HEK293 (cell line): ENCODE measurements around the gene NCK2.
A peak's percentile ranks its signal among the peaks of the same experiment; 100 is the strongest.

Experiments used
- ZBTB1 ChIP-seq: fragments of 450-650 bp; formaldehyde crosslinking; IDR thresholded peaks from 2 replicates; pipeline ENCODE4 v1.5.1; 2016; ENCODE audit warnings: missing biosample characterization, missing genetic modification characterization
- ZBTB20 ChIP-seq: fragments of 450-650 bp; formaldehyde crosslinking; IDR thresholded peaks from 2 replicates; pipeline ENCODE4 v1.5.1; 2016; ENCODE audit warnings: missing biosample characterization, missing genetic modification characterization
- ZNF112 ChIP-seq: fragments of 450-650 bp; formaldehyde crosslinking; IDR thresholded peaks from 2 replicates; pipeline ENCODE4 v1.5.0; 2017; ENCODE audit warnings: missing biosample characterization, missing genetic modification characterization
- ZNF324 ChIP-seq: fragments of 450-650 bp; formaldehyde crosslinking; IDR thresholded peaks from 2 replicates; pipeline ENCODE4 v1.5.1; 2016; ENCODE audit warnings: missing biosample characterization, missing genetic modification characterization
- TF ChIP-seq, protein P1 (sequence below): fragments of 450-650 bp; formaldehyde crosslinking; IDR thresholded peaks from 2 replicates; pipeline ENCODE4 v1.5.1; 2016; ENCODE audit warnings: missing biosample characterization, missing genetic modification characterization
- TF ChIP-seq, protein P2 (sequence below): fragments of 450-650 bp; formaldehyde crosslinking; IDR thresholded peaks from 2 replicates; pipeline ENCODE4 v1.5.0; 2017; ENCODE audit warnings: missing biosample characterization, missing genetic modification characterization, borderline replicate concordance
- TF ChIP-seq, protein P3 (sequence below): fragments of 450-650 bp; formaldehyde crosslinking; IDR thresholded peaks from 2 replicates; pipeline ENCODE4 v1.5.1; 2017; ENCODE audit warnings: missing biosample characterization, missing genetic modification characterization

DNA sequence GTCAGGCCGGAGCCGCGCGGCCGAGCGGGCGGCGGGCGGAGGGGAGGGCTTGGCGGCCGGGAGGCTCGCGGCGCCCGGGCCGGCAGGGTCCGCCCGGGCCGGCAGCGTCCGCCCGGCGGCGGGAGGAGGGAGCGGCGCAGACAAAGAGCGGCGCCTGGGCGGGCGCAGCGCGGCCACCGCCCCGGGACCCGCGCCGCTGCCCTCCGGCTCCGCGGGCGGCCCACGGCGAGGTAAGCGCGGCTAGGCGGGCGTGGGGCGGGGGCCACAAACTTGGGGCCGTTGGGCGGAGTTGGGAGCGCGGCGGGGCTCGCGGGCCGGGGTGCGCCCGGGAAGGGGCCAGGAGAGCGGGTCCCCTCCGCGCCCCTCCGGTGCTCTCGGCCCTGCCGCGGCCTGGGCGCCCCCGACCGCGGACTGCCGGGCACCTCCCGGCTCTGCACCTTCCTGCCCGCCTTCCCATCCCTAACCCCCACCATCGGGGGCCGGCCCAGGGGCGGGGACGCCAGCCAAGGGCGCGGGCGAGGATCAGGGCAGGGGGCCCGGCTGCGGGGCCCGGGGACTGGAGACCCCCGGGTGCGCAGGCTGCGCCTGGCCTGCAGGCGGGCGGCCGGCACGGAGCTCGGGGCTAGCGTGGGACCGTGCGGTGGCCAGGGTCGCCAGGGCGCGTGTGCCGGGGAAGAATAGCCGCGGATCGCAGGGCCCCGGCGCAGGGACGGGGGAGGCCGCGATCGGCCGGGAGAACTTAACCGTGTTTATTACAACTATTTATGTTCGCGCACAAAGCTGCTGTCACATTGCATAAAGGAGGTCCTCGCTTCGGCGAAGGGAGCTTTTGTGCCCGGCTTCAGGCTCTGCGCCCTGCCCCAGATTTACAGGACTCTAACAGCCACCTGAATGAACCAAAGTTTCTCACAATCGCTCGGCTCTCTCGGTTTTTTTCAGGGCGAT, at the start of gene NCK2:
- no peak for TF ChIP-seq ZNF112 (tag by site-specific recombination)
- TF ChIP-seq, protein P1, sequence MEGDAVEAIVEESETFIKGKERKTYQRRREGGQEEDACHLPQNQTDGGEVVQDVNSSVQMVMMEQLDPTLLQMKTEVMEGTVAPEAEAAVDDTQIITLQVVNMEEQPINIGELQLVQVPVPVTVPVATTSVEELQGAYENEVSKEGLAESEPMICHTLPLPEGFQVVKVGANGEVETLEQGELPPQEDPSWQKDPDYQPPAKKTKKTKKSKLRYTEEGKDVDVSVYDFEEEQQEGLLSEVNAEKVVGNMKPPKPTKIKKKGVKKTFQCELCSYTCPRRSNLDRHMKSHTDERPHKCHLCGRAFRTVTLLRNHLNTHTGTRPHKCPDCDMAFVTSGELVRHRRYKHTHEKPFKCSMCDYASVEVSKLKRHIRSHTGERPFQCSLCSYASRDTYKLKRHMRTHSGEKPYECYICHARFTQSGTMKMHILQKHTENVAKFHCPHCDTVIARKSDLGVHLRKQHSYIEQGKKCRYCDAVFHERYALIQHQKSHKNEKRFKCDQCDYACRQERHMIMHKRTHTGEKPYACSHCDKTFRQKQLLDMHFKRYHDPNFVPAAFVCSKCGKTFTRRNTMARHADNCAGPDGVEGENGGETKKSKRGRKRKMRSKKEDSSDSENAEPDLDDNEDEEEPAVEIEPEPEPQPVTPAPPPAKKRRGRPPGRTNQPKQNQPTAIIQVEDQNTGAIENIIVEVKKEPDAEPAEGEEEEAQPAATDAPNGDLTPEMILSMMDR (tag by site-specific recombination) = no peak
- TF ChIP-seq, protein P2, sequence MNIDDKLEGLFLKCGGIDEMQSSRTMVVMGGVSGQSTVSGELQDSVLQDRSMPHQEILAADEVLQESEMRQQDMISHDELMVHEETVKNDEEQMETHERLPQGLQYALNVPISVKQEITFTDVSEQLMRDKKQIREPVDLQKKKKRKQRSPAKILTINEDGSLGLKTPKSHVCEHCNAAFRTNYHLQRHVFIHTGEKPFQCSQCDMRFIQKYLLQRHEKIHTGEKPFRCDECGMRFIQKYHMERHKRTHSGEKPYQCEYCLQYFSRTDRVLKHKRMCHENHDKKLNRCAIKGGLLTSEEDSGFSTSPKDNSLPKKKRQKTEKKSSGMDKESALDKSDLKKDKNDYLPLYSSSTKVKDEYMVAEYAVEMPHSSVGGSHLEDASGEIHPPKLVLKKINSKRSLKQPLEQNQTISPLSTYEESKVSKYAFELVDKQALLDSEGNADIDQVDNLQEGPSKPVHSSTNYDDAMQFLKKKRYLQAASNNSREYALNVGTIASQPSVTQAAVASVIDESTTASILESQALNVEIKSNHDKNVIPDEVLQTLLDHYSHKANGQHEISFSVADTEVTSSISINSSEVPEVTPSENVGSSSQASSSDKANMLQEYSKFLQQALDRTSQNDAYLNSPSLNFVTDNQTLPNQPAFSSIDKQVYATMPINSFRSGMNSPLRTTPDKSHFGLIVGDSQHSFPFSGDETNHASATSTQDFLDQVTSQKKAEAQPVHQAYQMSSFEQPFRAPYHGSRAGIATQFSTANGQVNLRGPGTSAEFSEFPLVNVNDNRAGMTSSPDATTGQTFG (tag by site-specific recombination) = no peak
- peak; percentile 51; the same call in 1 of the 2 replicates for TF ChIP-seq ZBTB20 (tag by site-specific recombination)
- TF ChIP-seq ZBTB1 (tag by site-specific recombination) = no peak
- TF ChIP-seq, protein P3, sequence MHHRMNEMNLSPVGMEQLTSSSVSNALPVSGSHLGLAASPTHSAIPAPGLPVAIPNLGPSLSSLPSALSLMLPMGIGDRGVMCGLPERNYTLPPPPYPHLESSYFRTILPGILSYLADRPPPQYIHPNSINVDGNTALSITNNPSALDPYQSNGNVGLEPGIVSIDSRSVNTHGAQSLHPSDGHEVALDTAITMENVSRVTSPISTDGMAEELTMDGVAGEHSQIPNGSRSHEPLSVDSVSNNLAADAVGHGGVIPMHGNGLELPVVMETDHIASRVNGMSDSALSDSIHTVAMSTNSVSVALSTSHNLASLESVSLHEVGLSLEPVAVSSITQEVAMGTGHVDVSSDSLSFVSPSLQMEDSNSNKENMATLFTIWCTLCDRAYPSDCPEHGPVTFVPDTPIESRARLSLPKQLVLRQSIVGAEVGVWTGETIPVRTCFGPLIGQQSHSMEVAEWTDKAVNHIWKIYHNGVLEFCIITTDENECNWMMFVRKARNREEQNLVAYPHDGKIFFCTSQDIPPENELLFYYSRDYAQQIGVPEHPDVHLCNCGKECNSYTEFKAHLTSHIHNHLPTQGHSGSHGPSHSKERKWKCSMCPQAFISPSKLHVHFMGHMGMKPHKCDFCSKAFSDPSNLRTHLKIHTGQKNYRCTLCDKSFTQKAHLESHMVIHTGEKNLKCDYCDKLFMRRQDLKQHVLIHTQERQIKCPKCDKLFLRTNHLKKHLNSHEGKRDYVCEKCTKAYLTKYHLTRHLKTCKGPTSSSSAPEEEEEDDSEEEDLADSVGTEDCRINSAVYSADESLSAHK (tag by site-specific recombination) = no peak
- TF ChIP-seq ZNF324 = no peak
